Natural killer cell (primary cell): ENCODE data around the gene NF1. TPM values are rescaled to one million over a fixed set of nuclear protein-coding genes. Genes with fewer than 3 reads are reported as not detected.

Source experiments
- ATAC-seq, 3 donors: fragments of 150-1000 bp in 2 of 3; fragments of 200-7000 bp in 1 of 3; cut with Tn5 transposase; 1 replicate in 1 of 3; 2 replicates in 2 of 3; pipeline ENCODE4 v1.10.0; 2021; ENCODE audit warnings: mild to moderate bottlenecking in 2 of 3, moderate library complexity in 2 of 3
- DNase-seq, 2 donors: peaks; one replicate each; pipeline versions ENCODE4 v3.0.0 to v3.0.0-alpha.2; 2013 to 2021; ENCODE audit warnings: mixed read lengths in 1 of 2
- H3K27ac ChIP-seq: one replicate; pipeline ENCODE4 v1.5.1; 2013; ENCODE audit warnings: mild to moderate bottlenecking, low read length
- H3K27me3 ChIP-seq: one replicate; pipeline ENCODE4 v1.6.1; 2013; ENCODE audit warnings: low read length; ENCODE audit not compliant: control insufficient read depth, insufficient read depth
- H3K36me3 ChIP-seq: one replicate; pipeline ENCODE4 v1.6.1; 2013; ENCODE audit warnings: low read length; ENCODE audit not compliant: control insufficient read depth, insufficient read depth
- H3K4me1 ChIP-seq: one replicate; pipeline ENCODE4 v1.6.1; 2013; ENCODE audit warnings: low read length; ENCODE audit not compliant: control insufficient read depth, insufficient read depth
- H3K4me3 ChIP-seq: one replicate; pipeline ENCODE4 v1.5.1; 2013; ENCODE audit warnings: low read length
- H3K9me3 ChIP-seq: one replicate; pipeline ENCODE4 v1.6.1; 2013; ENCODE audit warnings: low read length; ENCODE audit not compliant: control insufficient read depth, insufficient read depth
- H3K27ac Mint-ChIP-seq, 2 donors: one replicate each; pipeline ENCODE4 v1.8.0; 2022; ENCODE audit warnings: mild to moderate bottlenecking in 2 of 2, mixed read lengths in 2 of 2, moderate library complexity in 1 of 2
- H3K27me3 Mint-ChIP-seq, 2 donors: one replicate each; pipeline ENCODE4 v1.8.0; 2022; ENCODE audit warnings: low read depth in 2 of 2, mixed read lengths in 2 of 2
- H3K36me3 Mint-ChIP-seq: one replicate; pipeline ENCODE4 v1.8.0; 2022; ENCODE audit warnings: mixed read lengths
- H3K4me1 Mint-ChIP-seq, 2 donors: one replicate each; pipeline ENCODE4 v1.8.0; 2022; ENCODE audit warnings: mixed read lengths in 2 of 2
- H3K4me3 Mint-ChIP-seq: one replicate; pipeline ENCODE4 v1.8.0; 2022; ENCODE audit warnings: mild to moderate bottlenecking, moderate library complexity, mixed read lengths
- H3K9me3 Mint-ChIP-seq, 2 donors: one replicate each; pipeline ENCODE4 v1.8.0; 2022; ENCODE audit warnings: mixed read lengths in 2 of 2
- WGBS: methylation state at CpG from one replicate; pipeline ENCODE4 v1.1.7; 2013; ENCODE audit warnings: missing lambda C conversion rate; ENCODE audit not compliant: insufficient coverage; 5-methylcytosine and 5-hydroxymethylcytosine counted together
- intact Hi-C: fragments of 100-400 bp; cut with micrococcal nuclease; formaldehyde crosslinking; loops from one replicate; pipeline ENCODE4 v1.14.2; 2022
- total RNA-seq, 4 donors: library from RNA; stranded (reverse); fragments of 120-200 nt in 1 of 4; gene quantifications; one replicate each; pipeline versions ENCODE4 v1.2.3 to v1.2.4, GENCODE V29; 2013 to 2022
- TF ChIP-seq, protein P1 (sequence below): fragments of 200-600 bp; IDR thresholded peaks from one replicate; pipeline ENCODE4 v1.8.0; 2022; ENCODE audit warnings: antibody characterized with exemption

NF1 gene
- total RNA-seq, 3 donors from 2014 or later (not counting 1 experiment from before 2014, with no cell fraction given) = 30.3 to 40.7 (median 38.8) TPM

- H3K9me3 Mint-ChIP-seq = no peaks in the 10 kb centered on the region
- no peaks in the 10 kb centered on the region for H3K27me3 Mint-ChIP-seq
- Histone ChIP-seq H3K27ac (peak within 1 kb of the TSS; percentile 80), H3K4me3 (peak within 1 kb of the TSS; percentile 62), H3K4me1 (peaks cover 10% of the 10 kb centered on the region), H3K36me3 (peaks cover 2% of the 10 kb centered on the region), H3K27me3 (no peaks in the 10 kb centered on the region), H3K9me3 (no peaks in the 10 kb centered on the region)
- WGBS = 0% methylated on average over 1 of the region's 3 CpGs
- peak within 1 kb of the TSS; percentile 88 to 89 for H3K27ac Mint-ChIP-seq
- TF ChIP-seq, protein P1, sequence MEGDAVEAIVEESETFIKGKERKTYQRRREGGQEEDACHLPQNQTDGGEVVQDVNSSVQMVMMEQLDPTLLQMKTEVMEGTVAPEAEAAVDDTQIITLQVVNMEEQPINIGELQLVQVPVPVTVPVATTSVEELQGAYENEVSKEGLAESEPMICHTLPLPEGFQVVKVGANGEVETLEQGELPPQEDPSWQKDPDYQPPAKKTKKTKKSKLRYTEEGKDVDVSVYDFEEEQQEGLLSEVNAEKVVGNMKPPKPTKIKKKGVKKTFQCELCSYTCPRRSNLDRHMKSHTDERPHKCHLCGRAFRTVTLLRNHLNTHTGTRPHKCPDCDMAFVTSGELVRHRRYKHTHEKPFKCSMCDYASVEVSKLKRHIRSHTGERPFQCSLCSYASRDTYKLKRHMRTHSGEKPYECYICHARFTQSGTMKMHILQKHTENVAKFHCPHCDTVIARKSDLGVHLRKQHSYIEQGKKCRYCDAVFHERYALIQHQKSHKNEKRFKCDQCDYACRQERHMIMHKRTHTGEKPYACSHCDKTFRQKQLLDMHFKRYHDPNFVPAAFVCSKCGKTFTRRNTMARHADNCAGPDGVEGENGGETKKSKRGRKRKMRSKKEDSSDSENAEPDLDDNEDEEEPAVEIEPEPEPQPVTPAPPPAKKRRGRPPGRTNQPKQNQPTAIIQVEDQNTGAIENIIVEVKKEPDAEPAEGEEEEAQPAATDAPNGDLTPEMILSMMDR = no peak
- ATAC-seq (peak; percentile 67 to 81 (median 70)), DNase-seq (peak in 1 of 2 donors; percentile 72)
- H3K4me1 Mint-ChIP-seq = peaks cover 55 to 73% of the 10 kb centered on the region in 2 donors
- H3K4me3 Mint-ChIP-seq = peak within 1 kb of the TSS; percentile 95
- no peaks in the 10 kb centered on the region for H3K36me3 Mint-ChIP-seq
- intact Hi-C loops = loop anchor here (2.0 kb wide), 1 partner anchor 59 kb away; no protein-coding TSS in a partner anchor
These were observed 219.4 kb downstream of the NF1 start, which contains the start of gene EVI2B for GRCh38 chr17:31313982-31314781. Gene EVI2B, minus strand, starts transcription at chr17:31314054. Its CDS starts 8,445 bp downstream, at chr17:31305609.

GRCh38 chr17:31314782-31315100 lies 220.0 kb downstream of the NF1 start:
- Mint-ChIP-seq H3K27ac (peak overlapping the region; percentile 88 to 89), H3K4me3 (peak overlapping the region; percentile 95), H3K4me1 (peaks cover 49 to 73% of the 10 kb centered on the region in 2 donors), H3K27me3 (no peaks in the 10 kb centered on the region), H3K9me3 (no peaks in the 10 kb centered on the region), H3K36me3 (no peaks in the 10 kb centered on the region)
- peaks cover 10% of the 10 kb centered on the region for H3K4me1 ChIP-seq
- WGBS = no CpG with 5 or more reads among the region's 3 CpGs
- DNase-seq = no peak
- peaks cover 2% of the 10 kb centered on the region for H3K36me3 ChIP-seq
- H3K27ac ChIP-seq = peak overlapping the region; percentile 80
- H3K9me3 ChIP-seq = no peaks in the 10 kb centered on the region
- no peak overlapping the region for H3K4me3 ChIP-seq
- TF ChIP-seq, protein P1 = no peak
- no peak for ATAC-seq
- H3K27me3 ChIP-seq = no peaks in the 10 kb centered on the region
- intact Hi-C loops = loop anchor here (2.0 kb wide), 1 partner anchor 58 kb away; no protein-coding TSS in a partner anchor

DNA sequence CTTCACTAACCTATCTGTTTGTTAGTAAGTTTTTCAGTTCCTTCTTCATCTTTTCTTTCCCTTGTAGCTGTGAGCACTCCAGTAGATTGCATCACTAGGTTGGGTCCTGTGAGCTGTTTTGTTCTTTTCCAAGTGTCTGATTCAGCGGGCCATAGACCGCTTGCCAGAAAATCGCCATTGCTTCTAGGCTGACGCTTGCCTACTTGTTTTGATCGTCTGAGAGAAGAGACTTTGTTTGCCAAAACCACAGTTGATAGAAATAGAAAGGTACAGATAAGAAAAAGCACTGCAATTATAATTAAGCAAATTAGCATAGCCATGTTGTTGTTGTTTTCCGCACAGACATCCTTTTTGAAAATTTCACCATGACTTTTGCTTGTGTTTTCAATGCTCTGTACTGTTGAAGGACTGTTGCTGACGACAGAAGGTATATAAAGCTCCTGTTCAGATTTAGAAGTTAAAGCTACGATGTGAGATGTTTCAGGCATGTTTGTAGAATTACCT lies 223.6 kb downstream of the NF1 start:
- intact Hi-C loops = no loop called here
- Mint-ChIP-seq H3K27me3 (no peaks in the 10 kb centered on the region), H3K9me3 (no peaks in the 10 kb centered on the region), H3K36me3 (no peaks in the 10 kb centered on the region), H3K4me3 (peak overlapping the region; percentile 80), H3K27ac (peak overlapping the region; percentile 89 to 93), H3K4me1 (peaks cover 40 to 56% of the 10 kb centered on the region in 2 donors)
- Histone ChIP-seq H3K27me3 (no peaks in the 10 kb centered on the region), H3K36me3 (peaks cover 2% of the 10 kb centered on the region), H3K4me3 (peak overlapping the region; percentile 75), H3K9me3 (no peaks in the 10 kb centered on the region), H3K27ac (peak overlapping the region; percentile 93), H3K4me1 (peaks cover 15% of the 10 kb centered on the region)
- DNase-seq (peak in 1 of 2 donors; percentile 75), ATAC-seq (peak; percentile 20 to 27 (median 22))
- WGBS = 4% methylated on average over 8 of the region's 8 CpGs
- TF ChIP-seq, protein P1 = no peak
